ENCODE measurements around the gene SLITRK1. TPM values are rescaled to one million over a fixed set of nuclear protein-coding genes. Genes with fewer than 3 reads are reported as not detected.

SLITRK1 gene, protein sequence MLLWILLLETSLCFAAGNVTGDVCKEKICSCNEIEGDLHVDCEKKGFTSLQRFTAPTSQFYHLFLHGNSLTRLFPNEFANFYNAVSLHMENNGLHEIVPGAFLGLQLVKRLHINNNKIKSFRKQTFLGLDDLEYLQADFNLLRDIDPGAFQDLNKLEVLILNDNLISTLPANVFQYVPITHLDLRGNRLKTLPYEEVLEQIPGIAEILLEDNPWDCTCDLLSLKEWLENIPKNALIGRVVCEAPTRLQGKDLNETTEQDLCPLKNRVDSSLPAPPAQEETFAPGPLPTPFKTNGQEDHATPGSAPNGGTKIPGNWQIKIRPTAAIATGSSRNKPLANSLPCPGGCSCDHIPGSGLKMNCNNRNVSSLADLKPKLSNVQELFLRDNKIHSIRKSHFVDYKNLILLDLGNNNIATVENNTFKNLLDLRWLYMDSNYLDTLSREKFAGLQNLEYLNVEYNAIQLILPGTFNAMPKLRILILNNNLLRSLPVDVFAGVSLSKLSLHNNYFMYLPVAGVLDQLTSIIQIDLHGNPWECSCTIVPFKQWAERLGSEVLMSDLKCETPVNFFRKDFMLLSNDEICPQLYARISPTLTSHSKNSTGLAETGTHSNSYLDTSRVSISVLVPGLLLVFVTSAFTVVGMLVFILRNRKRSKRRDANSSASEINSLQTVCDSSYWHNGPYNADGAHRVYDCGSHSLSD
- not detected for total RNA-seq

DNA sequence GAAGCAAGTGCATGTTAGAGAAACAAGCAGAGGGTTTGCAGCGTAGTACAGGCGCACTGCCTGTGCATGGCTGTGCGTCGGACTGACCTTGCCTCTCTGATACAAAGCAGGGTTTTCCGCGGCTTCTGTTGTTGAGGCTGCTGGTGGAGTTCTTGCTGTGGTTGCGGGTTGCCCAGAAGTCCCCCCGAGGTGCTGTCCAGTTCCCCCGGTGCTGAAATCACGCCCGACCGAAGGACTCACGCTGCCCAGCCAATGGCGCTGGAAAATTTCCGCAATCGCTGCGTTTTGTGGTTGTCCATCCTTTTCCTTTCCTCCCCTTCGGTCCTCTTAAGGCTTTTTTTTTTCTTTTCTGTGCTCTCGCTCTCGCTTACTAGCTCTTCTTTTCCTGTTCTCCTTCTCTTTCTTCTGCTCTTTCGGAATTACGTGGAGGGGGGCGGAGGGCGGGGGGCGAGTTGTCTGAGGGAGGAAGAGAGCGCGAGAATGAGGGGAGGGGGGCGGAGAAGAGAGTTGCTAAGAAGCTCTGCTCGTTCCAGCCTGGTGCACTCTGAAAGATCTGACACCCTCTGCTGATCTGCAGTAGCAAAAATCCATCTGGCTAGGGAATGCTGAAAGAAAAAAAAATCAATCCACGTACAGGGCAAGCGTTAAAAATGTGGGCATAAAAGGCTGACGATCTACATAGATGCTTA lies at the start of gene SLITRK1:
TSS of gene SLITRK1 (minus strand) at position 558 of the 689 bp plus-strand sequence. CDS start 967 bp downstream, outside the sequence.
- Mint-ChIP-seq H3K4me1 (ENCODE audit: low read depth) (peaks cover 7% of the 10 kb centered on the region), H3K9me3 (no peaks in the 10 kb centered on the region), H3K36me3 (ENCODE audit: low read depth) (no peaks in the 10 kb centered on the region), H3K27ac (no peak within 1 kb of the TSS), H3K4me3 (no peak within 1 kb of the TSS), H3K27me3 (peaks cover 62% of the 10 kb centered on the region)
- TF ChIP-seq, protein P1, sequence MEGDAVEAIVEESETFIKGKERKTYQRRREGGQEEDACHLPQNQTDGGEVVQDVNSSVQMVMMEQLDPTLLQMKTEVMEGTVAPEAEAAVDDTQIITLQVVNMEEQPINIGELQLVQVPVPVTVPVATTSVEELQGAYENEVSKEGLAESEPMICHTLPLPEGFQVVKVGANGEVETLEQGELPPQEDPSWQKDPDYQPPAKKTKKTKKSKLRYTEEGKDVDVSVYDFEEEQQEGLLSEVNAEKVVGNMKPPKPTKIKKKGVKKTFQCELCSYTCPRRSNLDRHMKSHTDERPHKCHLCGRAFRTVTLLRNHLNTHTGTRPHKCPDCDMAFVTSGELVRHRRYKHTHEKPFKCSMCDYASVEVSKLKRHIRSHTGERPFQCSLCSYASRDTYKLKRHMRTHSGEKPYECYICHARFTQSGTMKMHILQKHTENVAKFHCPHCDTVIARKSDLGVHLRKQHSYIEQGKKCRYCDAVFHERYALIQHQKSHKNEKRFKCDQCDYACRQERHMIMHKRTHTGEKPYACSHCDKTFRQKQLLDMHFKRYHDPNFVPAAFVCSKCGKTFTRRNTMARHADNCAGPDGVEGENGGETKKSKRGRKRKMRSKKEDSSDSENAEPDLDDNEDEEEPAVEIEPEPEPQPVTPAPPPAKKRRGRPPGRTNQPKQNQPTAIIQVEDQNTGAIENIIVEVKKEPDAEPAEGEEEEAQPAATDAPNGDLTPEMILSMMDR (IDR thresholded peaks at IDR 0.05) = no peak
- ChIA-PET POLR2A (interaction anchor here (1.0 kb wide), 1 partner anchor 13 kb away, joined by 4 read pairs; no protein-coding TSS in a partner anchor), CTCF (no interaction called here)
- ATAC-seq (no peak), DNase-seq (peak; percentile 49)
- intact Hi-C loops (cut with micrococcal nuclease) = no loop called here

- TF ChIP-seq, protein P1 (IDR thresholded peaks at IDR 0.05) = no peak
- DNase-seq (no peak), ATAC-seq (no peak)
- H3K36me3 Mint-ChIP-seq (ENCODE audit: low read depth) = no peaks in the 10 kb centered on the region
- CTCF ChIA-PET = no interaction called here
- POLR2A ChIA-PET = no interaction called here
- intact Hi-C loops (cut with micrococcal nuclease) = no loop called here
- no peak overlapping the region for H3K27ac Mint-ChIP-seq
- H3K9me3 Mint-ChIP-seq = no peaks in the 10 kb centered on the region
- no peaks in the 10 kb centered on the region for H3K4me1 Mint-ChIP-seq (ENCODE audit: low read depth)
- no peak overlapping the region for H3K4me3 Mint-ChIP-seq
- peaks cover 5% of the 10 kb centered on the region for H3K27me3 Mint-ChIP-seq
Measured at GRCh38 chr13:83929157-83929556, 46.9 kb upstream of the SLITRK1 start.

DNA sequence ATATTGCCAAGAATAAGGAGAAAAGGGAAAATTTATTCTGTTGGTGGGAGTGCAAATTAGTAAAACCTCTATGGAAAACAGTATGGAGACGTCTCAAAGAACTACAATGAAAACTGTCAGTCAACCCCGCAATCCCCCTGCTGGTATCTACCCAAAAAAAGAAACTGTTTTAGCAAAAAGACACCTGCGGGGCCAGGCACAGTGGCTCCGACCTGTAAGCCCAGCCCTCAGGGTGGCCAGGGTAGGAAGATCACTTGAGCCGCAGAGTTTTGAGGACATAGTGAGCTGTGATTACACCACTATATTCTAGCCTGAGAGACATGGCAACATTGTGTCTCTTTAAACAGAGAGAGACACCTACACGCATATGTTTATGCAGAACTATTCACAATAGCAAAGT lies 37.5 kb upstream of the SLITRK1 start:
- no peaks in the 10 kb centered on the region for H3K27me3 Mint-ChIP-seq
- POLR2A ChIA-PET = no interaction called here
- TF ChIP-seq, protein P1 (IDR thresholded peaks at IDR 0.05) = no peak
- H3K27ac Mint-ChIP-seq = no peak overlapping the region
- no peaks in the 10 kb centered on the region for H3K36me3 Mint-ChIP-seq (ENCODE audit: low read depth)
- H3K4me3 Mint-ChIP-seq = no peak overlapping the region
- H3K9me3 Mint-ChIP-seq = no peaks in the 10 kb centered on the region
- ATAC-seq (no peak), DNase-seq (no peak)
- CTCF ChIA-PET = no interaction called here
- intact Hi-C loops (cut with micrococcal nuclease) = no loop called here
- H3K4me1 Mint-ChIP-seq (ENCODE audit: low read depth) = no peaks in the 10 kb centered on the region

- TF ChIP-seq, protein P1 (IDR thresholded peaks at IDR 0.05) = no peak
- H3K4me3 Mint-ChIP-seq = no peak overlapping the region
- POLR2A ChIA-PET = no interaction called here
- ATAC-seq (no peak), DNase-seq (no peak)
- CTCF ChIA-PET = no interaction called here
- intact Hi-C loops (cut with micrococcal nuclease) = no loop called here
- H3K9me3 Mint-ChIP-seq = no peaks in the 10 kb centered on the region
- no peak overlapping the region for H3K27ac Mint-ChIP-seq
- H3K4me1 Mint-ChIP-seq (ENCODE audit: low read depth) = no peaks in the 10 kb centered on the region
- H3K36me3 Mint-ChIP-seq (ENCODE audit: low read depth) = no peaks in the 10 kb centered on the region
- H3K27me3 Mint-ChIP-seq = no peaks in the 10 kb centered on the region
Measured at GRCh38 chr13:83914368-83914767, 32.1 kb upstream of the SLITRK1 start.
